HepG2 (cell line): ENCODE measurements around the gene NSFL1C. TPM values are rescaled to one million over a fixed set of nuclear protein-coding genes. Genes with fewer than 3 reads are reported as not detected.

Experiments used
- HNRNPUL1 ChIP-seq: fragments of 200-400 bp; formaldehyde crosslinking; IDR thresholded peaks from 2 replicates; pipeline ENCODE4 v1.6.1; 2017; ENCODE audit warnings: low read depth, mild to moderate bottlenecking, low read length, moderate library complexity
- NFYC ChIP-seq: IDR thresholded peaks from 2 replicates; pipeline ENCODE4 v1.6.1; 2016; ENCODE audit warnings: missing genetic modification reagents, missing compliant biosample characterization
- RXRA ChIP-seq: sonication (generic); formaldehyde crosslinking; IDR thresholded peaks from 2 replicates; pipeline ENCODE4 v1.5.1; 2020; ENCODE audit warnings: missing genetic modification reagents
- SMC3 ChIP-seq: IDR thresholded peaks from 2 replicates; pipeline ENCODE4 v1.6.1; 2011; ENCODE audit warnings: low read length, improper control_type of control experiment
- SP140L ChIP-seq: sonication (generic); formaldehyde crosslinking; IDR thresholded peaks from 2 replicates; pipeline ENCODE4 v1.4.0; 2020; ENCODE audit warnings: missing genetic modification reagents, borderline replicate concordance
- ZGPAT ChIP-seq: IDR thresholded peaks from 2 replicates; pipeline ENCODE4 v1.6.1; 2016; ENCODE audit warnings: mild to moderate bottlenecking
- ZNF101 ChIP-seq: sonication (generic); formaldehyde crosslinking; IDR thresholded peaks from 2 replicates; pipeline ENCODE4 v1.4.0; 2020; ENCODE audit warnings: mild to moderate bottlenecking, low read depth, missing genetic modification reagents, borderline replicate concordance
- ZNF251 ChIP-seq: sonication (generic); formaldehyde crosslinking; IDR thresholded peaks from 2 replicates; pipeline ENCODE4 v1.9.0; 2021; ENCODE audit warnings: mild to moderate bottlenecking, missing genetic modification reagents
- ZNF280B ChIP-seq: sonication (generic); formaldehyde crosslinking; IDR thresholded peaks from 2 replicates; pipeline ENCODE4 v1.5.0; 2020; ENCODE audit warnings: missing genetic modification reagents, mild to moderate bottlenecking, borderline replicate concordance
- ZNF292 ChIP-seq: sonication (generic); formaldehyde crosslinking; IDR thresholded peaks from 2 replicates; pipeline ENCODE4 v1.8.1; 2022; ENCODE audit warnings: mild to moderate bottlenecking, low read depth, missing genetic modification reagents, borderline replicate concordance
- ZNF350 ChIP-seq: sonication (generic); formaldehyde crosslinking; IDR thresholded peaks from 2 replicates; pipeline ENCODE4 v1.4.0; 2020; ENCODE audit warnings: mild to moderate bottlenecking, low read depth, missing genetic modification reagents, borderline replicate concordance
- ZNF510 ChIP-seq: sonication (generic); formaldehyde crosslinking; IDR thresholded peaks from 2 replicates; pipeline ENCODE4 v1.4.0; 2020; ENCODE audit warnings: low read depth, mild to moderate bottlenecking, missing genetic modification reagents
- polyA plus RNA-seq, 8 experiments: library from polyadenylated mRNA; depleted of rRNA in 3 of 8; stranded (reverse) in 7 of 8; unstranded in 1 of 8; fragments of >200 nt; fragmentation: Illumina TruSeq in 4 of 8; extraction: Trizol in 4 of 8; gene quantifications; 2 replicates each; pipeline versions ENCODE4 v1.2.1 to v1.2.3, GENCODE V29; 2011 to 2016; ENCODE audit warnings: low read depth in 4 of 8, missing spikeins in 1 of 8, mixed read lengths in 1 of 8; ENCODE audit not compliant: insufficient read depth in 1 of 8
- total RNA-seq, 5 experiments: library from RNA; depleted of rRNA; stranded (reverse); fragments of >200 nt; fragmentation: Illumina TruSeq; extraction: Trizol; gene quantifications; 2 replicates each; pipeline ENCODE4 v1.2.3, GENCODE V29; 2016; ENCODE audit warnings: low read depth in 1 of 5
- TF ChIP-seq, protein P1 (sequence below): sonication (generic); formaldehyde crosslinking; IDR thresholded peaks from 2 replicates; pipeline ENCODE4 v1.9.0; 2021; ENCODE audit warnings: missing genetic modification reagents, mild to moderate bottlenecking, borderline replicate concordance
- TF ChIP-seq, protein P2 (sequence below): sonication (generic); formaldehyde crosslinking; conservative IDR thresholded peaks from 2 replicates; pipeline ENCODE4 v1.8.0; 2022; ENCODE audit warnings: low read depth, missing genetic modification reagents

Gene NSFL1C
- total and polyA plus RNA-seq, 2 of the 13 experiments (the other 11 are each of a cell fraction or from before 2014, with no cell fraction given) = 22.9 to 62.7 TPM

DNA sequence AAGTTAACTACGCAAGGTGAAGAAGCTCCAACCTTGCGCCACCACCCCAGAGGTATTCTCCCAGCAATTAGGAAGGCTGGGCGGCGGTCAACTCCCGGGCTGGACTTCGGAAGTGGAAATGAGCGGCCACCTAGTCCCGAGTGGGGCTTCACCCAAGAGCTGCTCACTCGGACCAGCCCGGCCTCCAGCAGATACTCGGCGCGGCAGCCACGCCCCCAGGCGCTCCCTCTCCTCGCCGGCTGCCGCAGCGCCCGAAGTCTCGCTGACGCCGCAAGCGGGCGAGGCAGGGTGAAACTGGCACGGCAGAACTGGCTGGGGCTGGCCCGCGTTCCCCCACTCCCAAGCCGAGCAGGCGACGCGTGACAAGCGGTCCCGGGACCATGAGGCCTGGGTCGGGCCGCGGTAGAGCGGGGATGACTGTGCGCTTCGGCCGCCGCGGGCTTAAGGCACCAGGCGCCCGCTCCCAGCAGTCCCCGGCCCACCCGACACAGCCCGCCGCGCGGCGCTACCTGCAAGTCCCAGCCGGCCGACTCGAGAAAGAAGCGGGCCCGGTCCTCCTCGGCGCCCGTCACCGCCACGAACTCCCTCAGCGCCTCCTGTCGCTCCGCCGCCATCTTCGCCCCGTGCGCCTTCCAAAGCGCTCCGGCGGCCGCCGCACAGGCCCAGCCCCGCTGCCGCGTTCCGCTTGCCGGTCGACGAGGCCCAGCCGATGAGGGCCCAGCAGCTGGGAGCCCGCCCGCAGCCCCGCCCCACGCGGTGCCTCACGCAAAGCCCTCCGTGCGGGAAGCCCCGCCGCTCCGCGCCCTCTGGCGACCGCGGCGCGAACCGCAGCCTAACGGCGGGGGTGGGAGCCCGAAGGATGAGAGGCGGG lies at the start of gene NSFL1C (continued):
- TF ChIP-seq, protein P1, sequence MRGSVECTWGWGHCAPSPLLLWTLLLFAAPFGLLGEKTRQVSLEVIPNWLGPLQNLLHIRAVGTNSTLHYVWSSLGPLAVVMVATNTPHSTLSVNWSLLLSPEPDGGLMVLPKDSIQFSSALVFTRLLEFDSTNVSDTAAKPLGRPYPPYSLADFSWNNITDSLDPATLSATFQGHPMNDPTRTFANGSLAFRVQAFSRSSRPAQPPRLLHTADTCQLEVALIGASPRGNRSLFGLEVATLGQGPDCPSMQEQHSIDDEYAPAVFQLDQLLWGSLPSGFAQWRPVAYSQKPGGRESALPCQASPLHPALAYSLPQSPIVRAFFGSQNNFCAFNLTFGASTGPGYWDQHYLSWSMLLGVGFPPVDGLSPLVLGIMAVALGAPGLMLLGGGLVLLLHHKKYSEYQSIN (CRISPR knock-in tag) = no peak; the same call in 1 of the 2 replicates
- TF ChIP-seq NFYC (CRISPR knock-in tag) = peak; percentile 38; the same call in 1 of the 2 replicates
- no peak; the same call in 1 of the 2 replicates for TF ChIP-seq SMC3
- peak; percentile 97; the same call in 1 of the 2 replicates for TF ChIP-seq ZNF101 (CRISPR knock-in tag)
- TF ChIP-seq ZGPAT (CRISPR knock-in tag) = peak; percentile 94
- no peak for TF ChIP-seq RXRA (CRISPR knock-in tag)
- peak; percentile 59; the same call in 1 of the 2 replicates for TF ChIP-seq SP140L (CRISPR knock-in tag)
- peak; percentile 95 for TF ChIP-seq HNRNPUL1
- TF ChIP-seq ZNF280B (CRISPR knock-in tag) = peak; percentile 96
- TF ChIP-seq ZNF510 (CRISPR knock-in tag) = no peak; the same call in none of the 2 replicates
- 0 out of 2 replicates have a peak, but pooled peaks have one; percentile 57 for TF ChIP-seq ZNF292 (CRISPR knock-in tag)
- peak; percentile 37; the same call in 1 of the 2 replicates for TF ChIP-seq ZNF350 (CRISPR knock-in tag)
- TF ChIP-seq, protein P2, sequence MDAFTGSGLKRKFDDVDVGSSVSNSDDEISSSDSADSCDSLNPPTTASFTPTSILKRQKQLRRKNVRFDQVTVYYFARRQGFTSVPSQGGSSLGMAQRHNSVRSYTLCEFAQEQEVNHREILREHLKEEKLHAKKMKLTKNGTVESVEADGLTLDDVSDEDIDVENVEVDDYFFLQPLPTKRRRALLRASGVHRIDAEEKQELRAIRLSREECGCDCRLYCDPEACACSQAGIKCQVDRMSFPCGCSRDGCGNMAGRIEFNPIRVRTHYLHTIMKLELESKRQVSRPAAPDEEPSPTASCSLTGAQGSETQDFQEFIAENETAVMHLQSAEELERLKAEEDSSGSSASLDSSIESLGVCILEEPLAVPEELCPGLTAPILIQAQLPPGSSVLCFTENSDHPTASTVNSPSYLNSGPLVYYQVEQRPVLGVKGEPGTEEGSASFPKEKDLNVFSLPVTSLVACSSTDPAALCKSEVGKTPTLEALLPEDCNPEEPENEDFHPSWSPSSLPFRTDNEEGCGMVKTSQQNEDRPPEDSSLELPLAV = no peak
- TF ChIP-seq ZNF251 = peak; percentile 97; the same call in 1 of the 2 replicates
